IMR-90 (cell line): ENCODE results near the gene MYOF. TPM values are rescaled to one million over a fixed set of nuclear protein-coding genes. Genes with fewer than 3 reads are reported as not detected.
A peak's percentile ranks its signal among the peaks of the same experiment; 100 is the strongest.

Experiments
- ATAC-seq: fragments of 200-7000 bp; cut with Tn5 transposase; 2 replicates; pipeline ENCODE4 v1.9.1; 2020; ENCODE audit warnings: low read depth, mild to moderate bottlenecking, moderate library complexity
- BruUV-seq: library from RNA; stranded (reverse); fragments of 400-500 nt; replicated peaks from 2 replicates; lab custom pipeline; 2021; lab: Mats Ljungman, UMichigan
- CTCF ChIA-PET: fragments of 300-600 bp; formaldehyde crosslinking; extraction: SDS; loops from one replicate; lab custom pipeline; 2021; ENCODE audit warnings: antibody characterized with exemption; lab: Yijun Ruan, JAX
- POLR2A ChIA-PET: fragments of 300-600 bp; sonication (Branson Sonifier 250); formaldehyde crosslinking; loops from one replicate; lab custom pipeline; 2022; ENCODE audit warnings: antibody characterized with exemption; ENCODE audit not compliant: unreplicated experiment; lab: Charles Lee
- DNase-seq: peaks from one replicate; pipeline ENCODE4 v3.0.0; 2013
- H2AFZ ChIP-seq: replicated peaks from 2 replicates; pipeline ENCODE3; 2013; ENCODE audit warnings: low read length, mild to moderate bottlenecking; ENCODE audit not compliant: poor library complexity
- H2AK5ac ChIP-seq: 2 replicates; pipeline ENCODE4 v1.6.1; 2013; ENCODE audit warnings: low read depth, low read length, inconsistent platforms
- H2AK9ac ChIP-seq: replicated peaks from 2 replicates; pipeline ENCODE3; 2013; ENCODE audit warnings: mild to moderate bottlenecking, low read depth, low read length, moderate library complexity; ENCODE audit not compliant: poor library complexity
- H2BK120ac ChIP-seq: 2 replicates; pipeline ENCODE4 v1.6.1; 2013; ENCODE audit warnings: low read depth, low read length, inconsistent platforms
- H2BK15ac ChIP-seq: 3 replicates; pipeline ENCODE4 v1.6.1; 2013; ENCODE audit warnings: low read depth, low read length, inconsistent platforms
- H2BK20ac ChIP-seq: 2 replicates; pipeline ENCODE4 v1.6.1; 2013; ENCODE audit warnings: low read depth, mild to moderate bottlenecking, inconsistent platforms, low read length, moderate library complexity
- H2BK5ac ChIP-seq: 2 replicates; pipeline ENCODE4 v1.6.1; 2013; ENCODE audit warnings: mild to moderate bottlenecking, low read depth, low read length, inconsistent platforms; ENCODE audit not compliant: poor library complexity, severe bottlenecking
- H3K14ac ChIP-seq: replicated peaks from 2 replicates; pipeline ENCODE4 v1.6.1; 2013; ENCODE audit warnings: low read depth, low read length, inconsistent platforms
- H3K18ac ChIP-seq: 2 replicates; pipeline ENCODE4 v1.6.1; 2013; ENCODE audit warnings: low read depth, low read length, control low read depth
- H3K23ac ChIP-seq: 2 replicates; pipeline ENCODE4 v1.6.1; 2013; ENCODE audit warnings: low read depth, low read length, inconsistent platforms
- H3K27ac ChIP-seq: 2 replicates; pipeline ENCODE4 v1.5.1; 2013; ENCODE audit warnings: mild to moderate bottlenecking, control low read depth, low read length; ENCODE audit not compliant: insufficient read depth
- H3K27me3 ChIP-seq: 2 replicates; pipeline ENCODE4 v1.6.1; 2013; ENCODE audit warnings: low read length; ENCODE audit not compliant: control insufficient read depth, insufficient read depth
- H3K36me3 ChIP-seq: 2 replicates; pipeline ENCODE4 v1.6.1; 2013; ENCODE audit warnings: low read length, mixed read lengths; ENCODE audit not compliant: control insufficient read depth, insufficient read depth
- H3K4ac ChIP-seq: 2 replicates; pipeline ENCODE4 v1.6.1; 2013; ENCODE audit warnings: low read depth, low read length, inconsistent platforms
- H3K4me1 ChIP-seq: 2 replicates; pipeline ENCODE4 v1.6.1; 2013; ENCODE audit warnings: low read length, mixed read lengths; ENCODE audit not compliant: control insufficient read depth, insufficient read depth
- H3K4me2 ChIP-seq: 2 replicates; pipeline ENCODE4 v1.6.1; 2013; ENCODE audit warnings: low read depth, mild to moderate bottlenecking, control low read depth, low read length, moderate library complexity
- H3K4me3 ChIP-seq: 2 replicates; pipeline ENCODE4 v1.5.1; 2013; ENCODE audit warnings: low read depth, mild to moderate bottlenecking, control low read depth, low read length, moderate library complexity; ENCODE audit not compliant: insufficient read depth
- H3K56ac ChIP-seq: 2 replicates; pipeline ENCODE4 v1.6.1; 2013; ENCODE audit warnings: low read length, inconsistent platforms; ENCODE audit not compliant: insufficient read depth; ENCODE audit errors: extremely low read depth
- H3K79me1 ChIP-seq, 2 experiments: 2 replicates each; pipeline ENCODE4 v1.6.1; 2013; ENCODE audit warnings: low read length in 2 of 2, inconsistent platforms in 1 of 2, low read depth in 1 of 2
- H3K9ac ChIP-seq: 2 replicates; pipeline ENCODE4 v1.6.1; 2013; ENCODE audit warnings: low read depth, low read length, control low read depth
- H3K9me1 ChIP-seq: 2 replicates; pipeline ENCODE4 v1.6.1; 2013; ENCODE audit warnings: low read length, inconsistent platforms; ENCODE audit not compliant: insufficient read depth
- H3K9me3 ChIP-seq: 2 replicates; pipeline ENCODE4 v1.6.1; 2013; ENCODE audit warnings: low read length; ENCODE audit not compliant: control insufficient read depth, insufficient read depth
- H4K20me1 ChIP-seq: 2 replicates; pipeline ENCODE4 v1.6.1; 2013; ENCODE audit warnings: low read length, inconsistent platforms; ENCODE audit not compliant: insufficient read depth
- H4K5ac ChIP-seq: 2 replicates; pipeline ENCODE4 v1.6.1; 2013; ENCODE audit warnings: mild to moderate bottlenecking, low read depth, low read length, control low read depth
- H4K8ac ChIP-seq, 2 experiments: 2 replicates each; pipeline ENCODE4 v1.6.1; 2013; ENCODE audit warnings: low read depth in 2 of 2, low read length in 2 of 2, control low read depth in 1 of 2, inconsistent platforms in 1 of 2
- H4K91ac ChIP-seq: 2 replicates; pipeline ENCODE4 v1.6.1; 2013; ENCODE audit warnings: low read depth, low read length, inconsistent platforms; ENCODE audit not compliant: insufficient read depth
- CEBPB ChIP-seq: IDR thresholded peaks from 2 replicates; pipeline ENCODE4 v1.6.1; 2012; ENCODE audit warnings: low read depth, low read length, improper control_type of control experiment
- CTCF ChIP-seq: conservative IDR thresholded peaks from 2 replicates; pipeline ENCODE4 v1.5.1; 2012; ENCODE audit warnings: mild to moderate bottlenecking, low read depth, low read length, improper control_type of control experiment
- dilution Hi-C: fragments of 300-500 bp; cut with HindIII; formaldehyde crosslinking; loops from one replicate; pipeline ENCODE4 v1.14.3; 2018; ENCODE audit warnings: low sequenced_read_pairs; ENCODE audit not compliant: unreplicated experiment
- in situ Hi-C: fragments of 300-500 bp; cut with MboI; formaldehyde crosslinking; loops from 3 replicates; pipeline ENCODE4 v1.14.3; 2019; ENCODE audit warnings: low sequenced_read_pairs, inconsistent platforms, mixed read lengths
- intact Hi-C: fragments of 100-400 bp; cut with micrococcal nuclease; formaldehyde crosslinking; loops from 2 replicates; pipeline ENCODE4 v1.10.0; 2022
- polyA plus RNA-seq, 3 experiments: library from polyadenylated mRNA; depleted of rRNA; stranded (reverse); fragments of >200 nt; gene quantifications; 2 replicates each; pipeline ENCODE4 v1.2.3, GENCODE V29; 2012; ENCODE audit warnings: low replicate concordance in 1 of 3
- total RNA-seq: library from RNA; depleted of rRNA; stranded (reverse); fragments of >200 nt; gene quantifications from 2 replicates; pipeline ENCODE4 v1.2.3, GENCODE V29; 2012

MYOF gene
- total and polyA plus RNA-seq, 2 of the 4 experiments (the other 2 are of a cell fraction), result 221 to 281 TPM

GRCh38 chr10:93501650-93502049, 19.5 kb upstream of the MYOF start:
- Histone ChIP-seq H3K79me1 (peaks cover 25 to 27% of the 10 kb centered on the region in 2 experiments), H3K4me2 (peak overlapping the region; percentile 50; the same call in 1 of the 2 replicates), H3K27ac (no peak overlapping the region), H2BK15ac (no peak overlapping the region), H4K20me1 (no peaks in the 10 kb centered on the region), H3K4me1 (peaks cover 3% of the 10 kb centered on the region; the same call in 1 of the 2 replicates), H2AFZ (no peak overlapping the region), H2AK9ac (no peak overlapping the region), H4K8ac (no peak overlapping the region), H2BK20ac (no peak overlapping the region), H3K36me3 (no peaks in the 10 kb centered on the region), H3K9me1 (no peaks in the 10 kb centered on the region; the same call in 1 of the 2 replicates), H3K9me3 (no peaks in the 10 kb centered on the region), H4K5ac (no peak overlapping the region), H3K4me3 (no peak overlapping the region), H2BK120ac (no peak overlapping the region), H3K27me3 (no peaks in the 10 kb centered on the region), H3K9ac (no peak overlapping the region), H3K56ac (no peak overlapping the region), H3K18ac (no peak overlapping the region), H2BK5ac (no peak overlapping the region), H3K14ac (no peak overlapping the region), H2AK5ac (no peak overlapping the region), H4K91ac (no peak overlapping the region), H3K4ac (no peak overlapping the region), H3K23ac (no peak overlapping the region)
- dilution Hi-C loops, result no loop called here
- BruUV-seq, result no TSS peak
- in situ Hi-C loops, result loop anchor here (25.0 kb wide), 1 partner anchor 614 kb away; no protein-coding TSS in a partner anchor
- TF ChIP-seq CTCF (no peak), CEBPB (peak; percentile 81)
- DNase-seq (no peak), ATAC-seq (peak; percentile 44; the same call in 1 of the 2 replicates)
- ChIA-PET POLR2A (interaction anchor here (0.6 kb wide), 1 partner anchor 200 kb away, joined by 10 read pairs; no protein-coding TSS in a partner anchor), CTCF (interaction anchor here (1.0 to 1.7 kb wide), 2 partner anchors 10 to 125 kb away, joined by 3 to 4 read pairs; no protein-coding TSS in a partner anchor)
- intact Hi-C loops, result no loop called here
